Lung microvascular endothelial cell (primary cell): ENCODE data around the gene MID1. TPM values are rescaled to one million over a fixed set of nuclear protein-coding genes. Genes with fewer than 3 reads are reported as not detected.

Source experiments
- DNase-seq, 2 donors: peaks; one replicate each; pipeline versions ENCODE4 v3.0.0 to v3.0.0-alpha.2; 2010; ENCODE audit warnings: low read depth in 2 of 2
- total RNA-seq: library from RNA; depleted of rRNA; stranded (reverse); fragments of >200 nt; gene quantifications from 2 replicates; pipeline ENCODE4 v1.2.1, GENCODE V29; 2014

MID1 gene
- total RNA-seq, 1 donor from 2014 or later, result 36.9 TPM

DNA sequence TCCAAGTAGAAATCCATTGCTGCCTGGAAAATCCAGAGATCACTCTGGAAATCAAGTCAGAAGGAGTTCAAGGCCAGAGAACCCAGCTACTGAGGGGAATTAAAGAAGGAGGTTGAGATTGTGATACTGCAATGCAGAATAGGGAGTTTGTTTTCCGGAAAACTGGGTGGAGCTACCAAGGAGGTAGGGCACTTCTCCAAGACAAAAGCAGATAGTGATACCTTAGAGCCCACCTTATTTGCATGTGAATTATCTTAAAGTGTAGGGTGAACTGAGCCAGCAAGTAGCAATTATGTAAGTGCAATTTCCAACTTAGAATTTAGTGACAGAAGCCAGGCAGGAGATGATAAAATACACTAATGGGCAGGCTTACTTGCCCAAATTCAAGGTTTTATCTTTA, 178.9 kb downstream of the MID1 start:
- no peak for DNase-seq

DNA sequence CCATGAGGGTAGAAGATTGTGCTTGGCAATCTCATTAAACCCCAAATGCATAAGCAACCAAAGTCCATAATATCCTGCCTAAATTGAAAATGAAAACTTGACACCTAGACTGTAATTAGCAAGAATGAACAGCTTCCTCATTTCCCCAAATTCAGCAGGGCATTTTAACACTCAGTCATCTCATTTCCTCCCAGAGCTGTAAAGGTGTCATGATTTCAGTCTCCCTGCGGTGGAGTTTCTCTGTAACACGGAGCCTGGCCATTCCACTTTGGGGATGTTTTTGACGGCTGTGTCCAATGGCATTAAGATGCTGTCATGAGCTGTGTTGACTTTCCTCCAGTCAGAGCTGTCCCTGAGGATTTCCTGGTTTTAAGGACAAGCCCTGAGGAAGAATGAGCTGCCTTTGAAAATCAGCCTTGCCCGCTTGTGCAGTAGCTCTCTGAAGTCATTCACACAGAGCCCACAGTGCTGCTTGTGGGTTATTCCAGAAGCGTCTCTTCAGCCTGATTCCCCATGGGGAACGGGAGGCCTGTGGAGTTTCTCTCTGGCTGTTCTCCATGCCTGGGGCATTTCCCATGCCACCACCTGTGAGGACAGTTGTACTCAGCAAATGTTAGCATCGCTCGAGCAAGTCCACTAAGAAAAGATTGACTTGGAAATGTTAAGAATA, 187.0 kb downstream of the MID1 start:
- DNase-seq, result no peak

DNA sequence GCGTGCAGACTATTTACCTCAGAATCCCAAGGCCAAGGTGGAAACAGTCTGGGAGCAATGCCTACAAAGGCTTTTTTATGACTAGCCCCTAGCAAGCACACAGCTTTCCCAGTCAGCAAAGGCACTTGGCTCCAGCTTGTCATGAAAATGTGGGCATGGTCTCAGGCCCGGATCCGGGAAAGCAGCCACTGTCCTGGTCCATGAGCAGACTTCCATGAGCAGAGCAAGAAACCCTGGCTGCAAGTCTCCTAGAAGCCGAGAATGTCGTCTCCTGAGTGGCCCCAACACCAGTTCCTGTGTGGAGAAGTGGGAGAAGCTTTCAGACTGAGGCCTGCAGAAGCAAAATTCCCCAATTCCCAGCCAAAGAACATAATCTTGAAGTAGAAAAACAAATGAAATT, 190.5 kb downstream of the MID1 start:
- DNase-seq, result no peak

DNA sequence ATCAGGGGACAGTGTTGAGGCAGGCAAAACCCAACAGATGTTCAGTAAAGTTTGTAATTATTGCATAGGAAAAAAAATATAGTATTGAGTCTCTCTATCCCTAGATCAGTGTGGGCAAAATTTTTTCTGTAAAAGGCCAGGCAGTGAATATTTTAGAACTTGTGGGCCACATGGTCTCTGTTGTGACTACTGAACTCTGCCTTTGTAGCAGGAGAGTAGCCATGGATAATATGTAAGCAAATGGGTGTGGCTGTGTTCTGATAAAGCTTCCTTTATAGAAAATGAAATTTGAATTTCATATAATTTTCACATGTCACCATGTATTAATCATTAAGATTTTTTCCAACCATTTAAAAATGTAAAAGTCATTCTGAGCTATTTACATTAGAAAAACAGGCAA, 193.1 kb downstream of the MID1 start:
- no peak for DNase-seq

DNA sequence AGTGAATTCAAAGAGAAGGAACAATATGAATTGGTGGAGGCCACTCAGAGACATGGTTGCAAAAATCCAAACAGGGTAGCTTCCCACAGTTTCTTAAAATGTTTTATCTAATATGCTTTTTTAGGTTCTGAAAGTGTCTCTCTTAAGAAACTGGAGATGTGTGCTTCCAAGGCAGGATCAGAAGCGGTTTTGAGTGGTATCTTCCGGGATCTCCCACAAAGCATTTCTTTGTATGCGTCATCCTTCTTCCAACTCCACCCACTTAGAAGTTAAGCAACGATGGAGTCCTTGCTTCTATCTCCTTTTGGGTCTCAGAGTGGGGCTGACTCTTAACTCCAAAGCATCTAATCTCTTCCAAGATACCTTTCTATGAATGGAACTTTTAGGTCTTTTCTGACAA, 196.7 kb downstream of the MID1 start:
- DNase-seq, result no peak

DNA sequence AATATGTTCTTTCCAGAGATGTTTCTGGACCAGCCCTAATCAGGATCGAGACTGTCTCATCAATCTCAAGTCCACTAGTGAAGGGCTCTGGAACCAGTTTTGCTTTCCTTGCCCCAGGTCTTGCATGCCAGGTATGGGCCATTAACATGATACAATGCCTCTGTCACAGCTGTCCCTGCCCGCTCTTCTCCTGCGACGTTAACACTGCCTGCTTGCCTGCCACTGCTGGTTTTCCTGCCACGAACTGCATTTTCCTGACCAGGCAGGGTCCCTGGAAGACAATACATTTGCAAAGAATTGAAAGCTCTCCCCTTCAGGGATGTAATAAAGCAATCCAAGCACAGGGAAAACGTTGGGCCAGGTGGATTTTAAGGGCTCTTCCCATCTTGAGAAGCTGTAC, 200.3 kb downstream of the MID1 start:
- no peak for DNase-seq

DNA sequence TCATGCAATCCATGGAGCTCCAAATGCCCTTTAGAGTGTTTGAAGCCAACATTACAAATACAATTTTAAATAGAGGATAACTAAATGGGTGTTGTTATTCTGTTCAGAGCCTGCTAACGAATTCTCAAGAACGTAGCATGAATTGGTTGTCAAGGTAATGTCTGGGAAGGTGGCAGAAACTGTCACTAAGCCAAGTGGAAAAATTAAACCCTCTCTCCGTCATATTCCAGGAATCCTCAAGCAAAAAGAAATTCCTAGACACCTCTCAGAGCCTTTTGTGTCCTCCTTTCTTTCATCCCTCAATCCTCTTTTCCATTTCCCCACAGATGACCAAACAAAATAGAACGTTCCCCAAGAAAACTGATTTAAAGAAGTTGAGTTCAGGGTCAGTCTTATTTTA, 204.0 kb downstream of the MID1 start:
- DNase-seq, result no peak

DNA sequence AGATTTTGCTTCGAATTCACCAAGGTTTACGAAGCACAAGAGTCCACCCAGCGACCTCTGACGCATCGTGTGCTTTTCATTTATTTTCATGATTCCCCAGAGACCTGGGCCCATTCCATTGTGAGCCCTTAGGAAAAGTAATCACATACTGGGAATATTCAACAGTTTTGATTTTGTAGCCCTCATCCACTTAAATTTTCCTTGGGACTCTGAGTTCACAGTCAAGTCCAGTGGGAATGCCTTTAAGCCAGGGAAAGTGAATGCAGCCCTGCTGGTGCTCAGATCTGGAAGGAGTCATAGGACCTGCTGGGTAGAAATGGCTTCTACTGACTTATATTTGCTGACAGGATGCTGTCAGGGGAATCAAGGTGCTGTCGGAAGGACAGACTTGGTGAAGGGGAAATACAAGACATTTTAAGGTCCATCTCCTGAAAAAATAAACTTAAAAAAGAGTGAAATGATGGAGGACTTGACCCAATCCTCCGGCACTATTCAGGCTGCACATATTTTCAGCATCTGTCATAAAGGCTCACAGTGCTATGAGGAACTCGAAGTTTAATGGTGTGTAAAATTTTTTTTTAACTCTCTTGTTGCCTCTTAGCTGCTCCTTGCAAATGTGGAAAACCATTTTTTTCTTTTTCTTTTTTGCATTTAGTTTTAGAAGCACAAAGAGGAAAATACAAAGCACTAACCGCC, 204.9 kb downstream of the MID1 start:
- no peak for DNase-seq

DNA sequence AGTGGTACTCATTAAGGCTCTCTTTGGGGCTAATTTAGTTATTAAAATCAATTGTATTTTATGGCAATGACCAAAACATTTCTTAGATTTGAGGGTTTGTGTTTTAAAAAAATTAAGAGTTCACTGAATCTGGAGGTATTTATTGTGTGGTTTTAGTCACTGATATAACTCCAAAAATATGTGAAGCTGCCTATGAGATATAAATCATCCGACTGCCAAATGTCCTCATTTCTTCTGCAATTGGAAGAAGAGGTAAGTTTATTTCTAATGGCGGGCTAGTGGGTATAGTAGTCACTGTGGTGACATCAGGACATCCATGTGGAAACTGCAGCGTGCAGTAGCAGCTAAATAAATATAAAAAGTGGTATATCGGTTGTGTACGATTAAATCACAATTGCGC, 205.5 kb downstream of the MID1 start:
- no peak for DNase-seq

DNA sequence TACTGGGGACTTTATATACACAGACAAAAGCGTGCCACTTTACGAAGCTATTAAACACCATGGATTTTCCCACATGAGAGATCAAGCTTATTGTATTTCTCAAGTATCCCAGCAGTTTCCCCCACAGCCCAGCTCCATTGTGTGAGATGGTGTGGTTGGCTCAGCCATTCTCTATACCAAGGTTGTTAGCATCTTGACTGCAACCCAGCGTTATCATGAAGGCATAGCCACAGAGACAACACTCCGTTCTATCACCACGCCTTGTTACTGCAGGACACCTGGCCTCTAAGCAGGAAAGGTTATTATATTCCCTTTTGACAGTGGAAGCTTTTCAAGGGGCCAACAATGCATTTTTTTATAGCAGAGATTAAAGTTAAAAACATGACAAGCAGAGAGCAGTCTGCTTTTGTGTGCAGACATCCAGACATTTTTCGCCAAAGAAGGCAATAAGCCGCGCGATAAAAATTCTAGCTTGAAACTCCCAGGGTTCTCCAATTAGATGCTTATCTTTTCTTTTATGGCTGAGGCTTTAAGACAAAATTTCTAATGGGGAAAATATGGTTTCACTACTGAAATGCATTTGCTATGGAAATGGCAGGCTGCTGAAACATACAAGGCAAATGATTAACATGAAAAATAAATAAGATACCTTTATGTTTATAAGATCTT, 206.1 kb downstream of the MID1 start:
- no peak for DNase-seq

DNA sequence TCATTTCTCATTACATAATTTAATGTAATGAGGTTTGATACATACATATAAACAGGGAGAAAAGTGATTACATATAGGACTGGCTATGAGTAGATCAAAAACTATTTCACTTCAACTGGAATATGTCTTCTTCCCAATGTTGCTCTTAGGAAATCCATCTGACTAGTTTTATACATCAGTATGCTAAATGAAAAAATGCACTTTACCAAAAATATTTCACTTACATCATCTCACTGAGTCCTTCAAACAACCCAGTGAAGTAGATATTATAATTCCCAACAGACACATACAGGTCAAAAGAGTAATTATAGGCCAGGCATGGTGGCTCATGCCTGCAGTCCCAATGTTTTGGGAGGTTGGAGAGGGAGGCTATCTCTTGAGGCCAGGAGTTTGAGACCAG, 215.9 kb downstream of the MID1 start:
- DNase-seq, result no peak

DNA sequence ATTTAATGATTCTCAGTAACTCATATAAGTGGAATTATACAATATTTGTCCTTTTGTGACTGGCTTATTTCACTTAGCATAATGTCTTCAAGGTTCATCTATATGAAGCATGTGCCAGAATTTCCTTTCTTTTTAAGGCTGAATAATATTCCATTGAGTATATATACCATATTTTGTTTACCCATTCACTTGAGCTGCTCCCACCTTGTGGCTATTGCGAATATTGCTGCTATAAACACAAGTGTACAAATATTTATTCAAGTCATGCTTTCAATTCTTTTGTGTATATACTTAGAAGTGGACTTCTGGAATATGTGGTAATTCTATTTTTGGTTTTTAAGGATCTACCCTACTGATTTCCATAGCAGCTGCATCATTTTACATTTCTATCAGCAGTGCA, 219.1 kb downstream of the MID1 start:
- peak; percentile 4 to 7 for DNase-seq

DNA sequence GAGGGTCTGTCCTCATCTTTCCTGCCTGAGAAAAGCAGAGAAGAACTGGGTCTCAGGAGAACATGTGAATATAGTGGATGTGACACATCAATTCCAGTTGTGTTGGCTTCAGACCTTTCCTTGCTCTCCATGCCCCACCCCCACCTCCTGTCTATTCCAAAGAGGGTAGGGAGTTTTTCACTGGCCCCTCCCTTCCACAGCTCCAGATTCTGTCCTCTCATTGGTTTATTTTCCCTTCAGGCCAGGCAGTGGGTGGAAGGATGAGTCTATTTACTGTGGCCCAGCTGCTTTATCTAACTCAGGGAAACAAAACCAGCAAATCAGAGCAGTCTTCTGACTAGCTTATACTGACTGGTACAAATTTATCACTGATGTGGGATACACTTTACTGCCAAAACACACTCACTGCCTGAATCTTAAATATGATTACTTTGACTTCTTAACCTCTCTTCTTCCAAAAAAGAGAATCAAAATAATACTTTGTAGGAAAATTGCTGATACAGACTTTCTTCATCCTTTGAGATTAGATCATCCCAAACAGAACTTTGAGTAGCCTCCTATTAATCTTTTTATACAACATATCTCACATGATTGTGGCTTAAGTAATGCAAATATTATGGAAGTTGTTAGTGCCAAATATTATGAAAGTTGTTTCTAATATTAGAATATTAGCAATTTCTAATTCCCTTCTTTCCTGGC, 221.2 kb downstream of the MID1 start:
- DNase-seq, result no peak

DNA sequence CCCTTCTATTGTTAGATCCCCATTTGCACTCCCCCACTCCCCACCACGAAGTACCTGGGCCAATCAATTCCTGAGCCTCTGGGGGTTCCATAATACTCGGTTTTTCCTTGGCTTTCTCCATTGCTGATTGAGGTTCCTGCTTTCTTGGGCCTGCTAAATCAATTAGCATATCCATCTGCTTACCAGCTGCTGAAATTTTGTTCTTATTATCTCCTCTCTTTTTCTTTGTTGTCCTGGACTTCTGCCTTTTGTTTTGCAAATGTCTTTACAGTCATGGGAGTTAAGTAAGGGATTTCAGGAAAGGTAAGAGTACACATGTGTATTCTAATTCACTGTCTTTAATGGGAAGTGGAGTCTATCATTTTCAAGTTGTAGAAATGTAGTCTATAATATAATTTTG, 222.2 kb downstream of the MID1 start:
- DNase-seq, result no peak

DNA sequence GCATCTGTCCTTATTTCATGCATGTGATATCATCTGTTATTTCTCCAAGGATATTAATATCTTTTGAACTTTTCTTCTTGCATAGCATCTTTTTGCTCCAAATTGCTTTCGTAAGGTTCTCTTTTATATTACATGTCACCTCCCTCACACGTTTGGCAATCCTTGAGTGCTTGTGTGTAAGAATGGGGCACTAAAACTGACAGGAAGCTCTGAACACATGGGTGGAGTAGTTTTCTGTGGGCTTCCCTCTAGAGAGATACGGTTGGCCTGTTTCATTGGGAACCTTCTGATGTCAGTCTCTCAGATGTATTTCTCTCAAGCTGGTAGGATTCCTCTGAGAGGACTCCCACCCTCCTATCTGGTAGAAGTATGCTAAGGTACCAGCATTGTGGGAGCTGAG, 223.0 kb downstream of the MID1 start:
- DNase-seq, result no peak

DNA sequence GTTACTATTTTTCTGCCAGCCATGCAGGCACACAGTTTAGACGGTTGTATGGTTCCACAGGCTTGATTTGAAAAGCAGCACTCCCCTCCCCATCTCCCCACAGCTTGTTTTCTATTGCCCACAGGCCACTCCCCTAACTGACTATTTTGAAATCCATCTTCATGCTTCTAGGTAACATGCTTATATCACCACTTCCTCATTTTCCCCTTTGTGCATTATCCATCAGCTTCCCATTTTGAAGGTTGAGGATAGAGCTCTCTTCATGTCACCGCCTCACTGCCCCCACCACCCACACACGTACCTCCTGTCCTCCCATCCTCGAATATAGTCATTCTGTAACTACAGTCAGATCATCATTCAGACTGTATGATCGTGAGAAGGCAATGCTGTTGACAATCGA, 224.7 kb downstream of the MID1 start:
- no peak for DNase-seq
